Brain microvascular endothelial cell (primary cell): ENCODE measurements around the gene NPNT.
A peak's percentile ranks its signal among the peaks of the same experiment; 100 is the strongest.

ENCODE experiments used
- DNase-seq: peaks from one replicate; pipeline ENCODE4 v3.0.0-alpha.2; 2020
- H3K27ac ChIP-seq: fragments of 250-450 bp; sonication (Bioruptor Pico); 2 replicates; pipeline ENCODE4 v1.5.1; 2020; ENCODE audit warnings: mild to moderate bottlenecking, moderate library complexity
- H3K27me3 ChIP-seq: fragments of 250-450 bp; sonication (Bioruptor Pico); replicated peaks from 2 replicates; pipeline ENCODE4 v1.5.1; 2020; ENCODE audit warnings: mild to moderate bottlenecking
- H3K36me3 ChIP-seq: fragments of 250-450 bp; sonication (Bioruptor Pico); replicated peaks from 2 replicates; pipeline ENCODE4 v1.5.1; 2020; ENCODE audit warnings: mild to moderate bottlenecking
- H3K4me3 ChIP-seq: 2 replicates; pipeline ENCODE4 v1.5.1; 2011; ENCODE audit warnings: low read depth, mild to moderate bottlenecking, control low read depth, low read length, moderate library complexity
- in situ Hi-C: cut with HindIII; loops from 2 replicates; pipeline ENCODE4 v1.10.0; 2017; ENCODE audit warnings: low sequenced_read_pairs, low pct_ligation_motif_present
- TF ChIP-seq, protein P1 (sequence below): IDR thresholded peaks from 2 replicates; pipeline ENCODE4 v1.5.1; 2011; ENCODE audit warnings: low read depth, mild to moderate bottlenecking, moderate library complexity, low read length, control low read depth, inconsistent platforms; ENCODE audit errors: missing control alignments

The NPNT gene

DNA sequence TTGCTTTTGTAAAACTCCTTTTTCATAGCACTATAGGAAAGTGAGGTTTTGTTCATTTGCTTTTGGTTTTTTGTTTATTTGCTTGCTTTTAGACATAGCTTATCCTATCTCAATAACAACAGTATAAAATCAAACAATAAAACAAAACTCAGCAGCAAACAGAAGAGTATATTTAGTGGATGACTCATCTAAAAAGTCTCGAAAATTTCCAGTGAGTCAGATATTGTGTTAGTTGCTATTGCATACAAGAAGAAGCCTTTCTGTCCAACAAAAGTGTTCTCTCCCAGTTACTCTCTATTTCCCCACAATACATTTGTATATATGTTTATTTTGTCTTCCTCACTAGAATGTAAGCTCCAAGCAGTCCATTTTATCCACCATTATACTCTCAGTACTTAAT lies 36.0 kb upstream of the NPNT start:
- Histone ChIP-seq H3K4me3 (no peak overlapping the region), H3K27ac (no peak overlapping the region), H3K36me3 (no peaks in the 10 kb centered on the region), H3K27me3 (no peaks in the 10 kb centered on the region)
- in situ Hi-C loops = no loop called here
- TF ChIP-seq, protein P1, sequence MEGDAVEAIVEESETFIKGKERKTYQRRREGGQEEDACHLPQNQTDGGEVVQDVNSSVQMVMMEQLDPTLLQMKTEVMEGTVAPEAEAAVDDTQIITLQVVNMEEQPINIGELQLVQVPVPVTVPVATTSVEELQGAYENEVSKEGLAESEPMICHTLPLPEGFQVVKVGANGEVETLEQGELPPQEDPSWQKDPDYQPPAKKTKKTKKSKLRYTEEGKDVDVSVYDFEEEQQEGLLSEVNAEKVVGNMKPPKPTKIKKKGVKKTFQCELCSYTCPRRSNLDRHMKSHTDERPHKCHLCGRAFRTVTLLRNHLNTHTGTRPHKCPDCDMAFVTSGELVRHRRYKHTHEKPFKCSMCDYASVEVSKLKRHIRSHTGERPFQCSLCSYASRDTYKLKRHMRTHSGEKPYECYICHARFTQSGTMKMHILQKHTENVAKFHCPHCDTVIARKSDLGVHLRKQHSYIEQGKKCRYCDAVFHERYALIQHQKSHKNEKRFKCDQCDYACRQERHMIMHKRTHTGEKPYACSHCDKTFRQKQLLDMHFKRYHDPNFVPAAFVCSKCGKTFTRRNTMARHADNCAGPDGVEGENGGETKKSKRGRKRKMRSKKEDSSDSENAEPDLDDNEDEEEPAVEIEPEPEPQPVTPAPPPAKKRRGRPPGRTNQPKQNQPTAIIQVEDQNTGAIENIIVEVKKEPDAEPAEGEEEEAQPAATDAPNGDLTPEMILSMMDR = no peak
- DNase-seq = peak; percentile 4

DNA sequence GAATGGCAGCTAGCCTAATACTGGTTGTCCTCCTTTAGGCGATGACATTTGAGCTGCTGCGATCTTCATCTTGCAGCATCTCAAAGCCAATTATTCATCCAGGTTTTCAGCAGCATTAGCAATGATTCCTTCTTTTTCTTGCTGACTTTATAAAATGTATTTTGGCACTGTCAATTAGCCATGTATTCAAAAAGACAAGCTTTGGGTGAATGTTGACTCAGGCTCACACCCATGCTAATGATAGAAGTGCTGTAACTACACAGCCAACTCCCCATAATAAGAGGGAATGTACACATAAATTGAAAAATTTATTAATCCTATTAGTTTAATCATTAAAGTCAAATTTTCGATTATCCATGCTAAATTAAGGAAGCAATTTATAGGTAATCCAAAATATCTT lies 24.3 kb upstream of the NPNT start:
- TF ChIP-seq, protein P1 = no peak
- Histone ChIP-seq H3K27ac (no peak overlapping the region), H3K36me3 (no peaks in the 10 kb centered on the region), H3K27me3 (no peaks in the 10 kb centered on the region), H3K4me3 (no peak overlapping the region)
- in situ Hi-C loops = no loop called here
- no peak for DNase-seq

DNA sequence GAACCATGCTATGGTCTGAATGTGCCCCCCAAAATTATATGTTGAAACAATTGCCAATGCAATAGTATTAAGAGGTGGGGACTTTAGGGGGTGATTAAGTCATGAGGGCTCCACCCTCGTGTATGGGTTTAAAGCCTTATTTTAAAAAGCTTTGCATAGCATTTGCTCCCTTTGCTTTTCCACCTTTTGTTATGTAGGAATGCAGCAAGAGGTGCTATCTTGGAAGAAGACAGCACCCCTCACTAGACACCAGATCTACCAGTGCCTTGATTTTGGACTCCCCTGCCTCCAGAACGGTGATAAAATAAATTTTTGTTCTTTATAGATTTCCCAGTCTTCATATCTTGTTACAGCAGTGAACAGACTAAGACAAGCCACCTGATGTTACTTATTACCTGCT lies 23.3 kb upstream of the NPNT start:
- Histone ChIP-seq H3K27ac (no peak overlapping the region), H3K27me3 (no peaks in the 10 kb centered on the region), H3K4me3 (no peak overlapping the region), H3K36me3 (no peaks in the 10 kb centered on the region)
- no peak for DNase-seq
- TF ChIP-seq, protein P1 = no peak
- in situ Hi-C loops = no loop called here

DNA sequence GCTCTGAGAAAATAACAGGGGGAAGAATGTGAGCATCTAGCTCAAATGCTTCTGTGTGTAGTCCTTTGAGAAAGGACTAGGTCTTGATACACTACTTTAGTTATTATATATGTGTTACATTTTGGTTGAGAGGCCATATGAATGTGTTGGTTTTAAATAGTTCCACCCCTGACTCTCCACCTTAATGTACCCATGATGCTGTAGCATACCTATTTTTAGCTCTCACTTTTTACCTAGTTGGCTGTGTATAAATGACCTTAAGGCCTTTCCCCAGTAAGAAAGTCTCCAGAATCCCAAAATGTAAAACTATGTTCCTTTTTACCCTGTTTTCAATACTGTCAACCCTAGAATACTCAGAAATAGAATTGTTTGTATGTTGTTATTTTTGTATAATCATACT lies 20.0 kb upstream of the NPNT start:
- Histone ChIP-seq H3K27ac (no peak overlapping the region), H3K36me3 (no peaks in the 10 kb centered on the region), H3K4me3 (no peak overlapping the region), H3K27me3 (no peaks in the 10 kb centered on the region)
- in situ Hi-C loops = no loop called here
- TF ChIP-seq, protein P1 = no peak
- no peak for DNase-seq

DNA sequence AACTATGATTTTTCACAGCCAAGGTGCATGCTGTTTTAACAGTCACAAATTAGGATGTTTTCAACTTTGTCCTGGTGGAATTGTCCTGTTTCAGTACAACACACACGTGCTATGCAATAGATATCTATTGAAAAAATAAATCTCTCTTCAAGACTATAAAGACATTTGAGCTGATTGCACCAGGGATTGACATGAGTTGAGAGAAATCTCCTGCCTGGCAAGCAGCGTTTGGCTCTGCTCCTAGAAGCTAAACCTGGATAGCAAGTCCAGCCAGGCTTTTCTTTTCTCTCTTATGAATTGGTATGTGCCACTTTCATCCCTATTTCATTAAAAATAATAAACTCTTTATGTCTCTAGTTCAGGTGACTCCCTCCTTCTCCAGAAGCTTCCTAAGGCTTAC lies 16.6 kb upstream of the NPNT start:
- no peak for DNase-seq
- in situ Hi-C loops = no loop called here
- TF ChIP-seq, protein P1 = no peak

DNA sequence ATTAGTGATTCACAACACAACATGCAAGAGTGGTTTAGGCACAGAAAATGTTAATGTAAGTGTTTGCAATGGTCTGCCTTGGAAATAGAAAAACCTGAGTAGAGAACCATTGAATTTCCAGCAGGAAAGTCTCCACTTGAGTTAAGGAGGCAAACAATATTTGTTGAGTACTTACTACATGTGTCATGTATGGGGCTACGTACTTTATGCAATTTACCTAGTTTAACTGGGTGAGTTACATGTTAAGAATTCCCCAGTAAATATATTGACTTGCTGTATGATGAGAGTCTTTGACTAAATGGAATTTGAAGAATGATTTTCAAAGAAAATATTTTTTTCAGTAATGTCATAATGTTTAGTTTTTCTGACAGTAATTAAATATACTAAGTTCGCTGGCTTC lies 7.8 kb upstream of the NPNT start:
- in situ Hi-C loops = no loop called here
- no peak for DNase-seq
- TF ChIP-seq, protein P1 = no peak
- no peak overlapping the region for H3K27ac ChIP-seq
- no peaks in the 10 kb centered on the region for H3K36me3 ChIP-seq
- H3K27me3 ChIP-seq = peaks cover 15% of the 10 kb centered on the region
- H3K4me3 ChIP-seq = no peak overlapping the region

More for the DNA sequence above, 16.6 kb upstream of the NPNT start:
- Histone ChIP-seq H3K36me3 (no peaks in the 10 kb centered on the region), H3K4me3 (no peak overlapping the region), H3K27me3 (no peaks in the 10 kb centered on the region), H3K27ac (no peak overlapping the region)
